ENCODE results near the gene DVL1. TPM values are rescaled to one million over a fixed set of nuclear protein-coding genes. Genes with fewer than 3 reads are reported as not detected.

DVL1 gene
- total RNA-seq, 1 donor from 2014 or later: 55.0 TPM

DNA sequence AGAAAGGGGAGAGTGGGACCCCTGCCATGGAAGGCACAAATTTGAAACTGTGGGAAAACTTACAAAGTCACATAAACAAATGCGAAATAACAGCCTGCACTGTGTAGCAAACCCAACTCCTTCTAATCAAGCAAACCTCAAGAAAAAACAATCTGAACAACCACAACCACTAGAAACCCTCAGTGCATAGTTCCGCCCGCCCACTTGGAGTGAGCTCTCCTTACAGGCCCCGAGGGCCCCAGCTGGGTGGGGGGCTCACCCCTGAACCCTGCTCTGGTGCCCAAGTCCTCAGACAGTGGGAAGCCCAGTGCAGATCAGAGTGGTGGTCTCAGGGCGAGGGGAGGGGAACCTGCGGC, 10.1 kb upstream of the DVL1 start:
- no peak overlapping the region for H2AFZ ChIP-seq (ENCODE audit: low read depth, low read length)
- peak overlapping the region; percentile 83 for H3K4me3 ChIP-seq (ENCODE audit: insufficient read depth, low read depth, low read length)
- peak overlapping the region; percentile 97 for H3K4me2 ChIP-seq (ENCODE audit: low read length)
- peaks cover 24% of the 10 kb centered on the region for H3K4me1 Mint-ChIP-seq (ENCODE audit: low read depth, unreplicated experiment)
- no peaks in the 10 kb centered on the region for H3K36me3 ChIP-seq (ENCODE audit: insufficient read depth, low read length)
- H3K27me3 Mint-ChIP-seq (ENCODE audit: low read depth, unreplicated experiment): peaks cover under 1% of the 10 kb centered on the region
- peaks cover 49% of the 10 kb centered on the region for H3K4me1 ChIP-seq (ENCODE audit: insufficient read depth, low read length)
- H3K79me2 ChIP-seq (ENCODE audit: insufficient read depth, low read length): peaks cover 34% of the 10 kb centered on the region
- FAIRE-seq: peak; percentile 23
- peak overlapping the region; percentile 96 for H3K27ac ChIP-seq (ENCODE audit: low read depth, low read length)
- H3K36me3 Mint-ChIP-seq (ENCODE audit: low read depth, unreplicated experiment): peaks cover 3% of the 10 kb centered on the region
- no peak for TF ChIP-seq EZH2 (IDR thresholded peaks at IDR 0.05; ENCODE audit: insufficient read depth, low read length)
- TF ChIP-seq, protein P1, sequence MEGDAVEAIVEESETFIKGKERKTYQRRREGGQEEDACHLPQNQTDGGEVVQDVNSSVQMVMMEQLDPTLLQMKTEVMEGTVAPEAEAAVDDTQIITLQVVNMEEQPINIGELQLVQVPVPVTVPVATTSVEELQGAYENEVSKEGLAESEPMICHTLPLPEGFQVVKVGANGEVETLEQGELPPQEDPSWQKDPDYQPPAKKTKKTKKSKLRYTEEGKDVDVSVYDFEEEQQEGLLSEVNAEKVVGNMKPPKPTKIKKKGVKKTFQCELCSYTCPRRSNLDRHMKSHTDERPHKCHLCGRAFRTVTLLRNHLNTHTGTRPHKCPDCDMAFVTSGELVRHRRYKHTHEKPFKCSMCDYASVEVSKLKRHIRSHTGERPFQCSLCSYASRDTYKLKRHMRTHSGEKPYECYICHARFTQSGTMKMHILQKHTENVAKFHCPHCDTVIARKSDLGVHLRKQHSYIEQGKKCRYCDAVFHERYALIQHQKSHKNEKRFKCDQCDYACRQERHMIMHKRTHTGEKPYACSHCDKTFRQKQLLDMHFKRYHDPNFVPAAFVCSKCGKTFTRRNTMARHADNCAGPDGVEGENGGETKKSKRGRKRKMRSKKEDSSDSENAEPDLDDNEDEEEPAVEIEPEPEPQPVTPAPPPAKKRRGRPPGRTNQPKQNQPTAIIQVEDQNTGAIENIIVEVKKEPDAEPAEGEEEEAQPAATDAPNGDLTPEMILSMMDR (IDR thresholded peaks at IDR 0.05; ENCODE audit: insufficient read depth, low read depth, low read length): no peak
- H3K9me3 ChIP-seq (ENCODE audit: insufficient read depth, low read depth, low read length): no peaks in the 10 kb centered on the region
- no peaks in the 10 kb centered on the region for H3K9me3 Mint-ChIP-seq (ENCODE audit: unreplicated experiment)
- H3K27ac Mint-ChIP-seq (ENCODE audit: unreplicated experiment): peak overlapping the region; percentile 97
- no peaks in the 10 kb centered on the region for H3K27me3 ChIP-seq (ENCODE audit: insufficient read depth, low read length)
- peak overlapping the region; percentile 77 for H3K4me3 Mint-ChIP-seq (ENCODE audit: unreplicated experiment)
- H4K20me1 ChIP-seq (ENCODE audit: insufficient read depth, low read length): peaks cover 19% of the 10 kb centered on the region
- peak overlapping the region; percentile 95 for H3K9ac ChIP-seq (ENCODE audit: low read length)
- DNase-seq (ENCODE audit: low read depth): peak; percentile 85

DNA sequence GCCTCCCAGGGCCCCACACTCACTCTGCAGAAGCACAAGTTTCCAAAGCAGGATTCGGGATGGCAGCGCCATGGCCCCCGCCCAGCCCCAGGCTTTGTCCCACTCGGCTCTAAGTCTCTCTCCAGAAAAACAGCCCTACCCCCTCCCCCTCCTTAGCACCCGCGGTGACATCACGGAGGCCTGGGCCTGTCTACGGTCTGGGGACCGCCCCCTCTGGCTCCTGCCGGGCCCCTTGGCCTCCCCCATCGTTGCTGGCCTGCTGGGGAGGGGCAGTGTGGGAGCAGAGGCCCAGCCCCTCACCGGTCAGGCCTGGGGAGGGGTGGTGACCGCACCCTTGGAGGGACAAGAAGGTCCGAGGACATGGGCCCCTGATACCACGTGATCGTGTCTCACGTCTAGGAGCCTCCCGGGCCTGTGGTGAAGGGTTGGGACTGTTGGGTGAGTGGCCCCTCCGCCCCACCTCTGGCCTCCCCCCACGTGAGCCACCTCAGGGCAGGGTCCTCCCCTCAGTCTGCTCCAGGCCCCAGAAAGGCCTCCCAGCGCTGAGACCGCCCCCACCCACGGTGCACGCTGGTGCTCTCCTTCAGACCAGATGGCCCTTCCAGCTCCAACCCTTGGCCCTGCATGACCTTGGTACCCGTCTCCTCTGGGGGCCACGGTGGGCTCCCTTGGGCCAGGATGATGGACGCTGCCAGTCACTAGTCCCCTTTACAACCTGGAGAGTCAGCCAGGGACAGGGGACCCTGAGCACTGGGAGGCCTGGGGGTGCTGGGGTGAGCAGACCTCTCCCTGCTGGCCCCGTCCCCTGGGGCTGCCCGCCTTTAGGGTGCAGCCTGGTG, 9.4 kb upstream of the DVL1 start, which contains the start of gene MXRA8:
TSS of gene MXRA8 (minus strand) at position 123 of the 839 bp plus-strand sequence. CDS start at position 72, 51 bp downstream.
- no peaks in the 10 kb centered on the region for H3K9me3 ChIP-seq (ENCODE audit: insufficient read depth, low read depth, low read length)
- H3K4me3 ChIP-seq (ENCODE audit: insufficient read depth, low read depth, low read length): peak within 1 kb of the TSS; percentile 83
- H3K4me2 ChIP-seq (ENCODE audit: low read length): peak within 1 kb of the TSS; percentile 97
- peaks cover 40% of the 10 kb centered on the region for H3K79me2 ChIP-seq (ENCODE audit: insufficient read depth, low read length)
- peak within 1 kb of the TSS; percentile 97 for H3K27ac Mint-ChIP-seq (ENCODE audit: unreplicated experiment)
- peak within 1 kb of the TSS; percentile 17 for H2AFZ ChIP-seq (ENCODE audit: low read depth, low read length)
- H3K4me3 Mint-ChIP-seq (ENCODE audit: unreplicated experiment): peak within 1 kb of the TSS; percentile 83
- peak within 1 kb of the TSS; percentile 96 for H3K27ac ChIP-seq (ENCODE audit: low read depth, low read length)
- H4K20me1 ChIP-seq (ENCODE audit: insufficient read depth, low read length): peaks cover 25% of the 10 kb centered on the region
- H3K9ac ChIP-seq (ENCODE audit: low read length): peak within 1 kb of the TSS; percentile 95
- peaks cover 3% of the 10 kb centered on the region for H3K36me3 Mint-ChIP-seq (ENCODE audit: low read depth, unreplicated experiment)
- H3K4me1 ChIP-seq (ENCODE audit: insufficient read depth, low read length): peaks cover 49% of the 10 kb centered on the region
- FAIRE-seq: no peak
- no peaks in the 10 kb centered on the region for H3K36me3 ChIP-seq (ENCODE audit: insufficient read depth, low read length)
- no peaks in the 10 kb centered on the region for H3K27me3 ChIP-seq (ENCODE audit: insufficient read depth, low read length)
- H3K27me3 Mint-ChIP-seq (ENCODE audit: low read depth, unreplicated experiment): peaks cover 2% of the 10 kb centered on the region
- H3K9me3 Mint-ChIP-seq (ENCODE audit: unreplicated experiment): no peaks in the 10 kb centered on the region
- peak; percentile 77 for DNase-seq (ENCODE audit: low read depth)
- peaks cover 24% of the 10 kb centered on the region for H3K4me1 Mint-ChIP-seq (ENCODE audit: low read depth, unreplicated experiment)
- TF ChIP-seq, protein P1 (IDR thresholded peaks at IDR 0.05; ENCODE audit: insufficient read depth, low read depth, low read length): no peak
- TF ChIP-seq EZH2 (IDR thresholded peaks at IDR 0.05; ENCODE audit: insufficient read depth, low read length): no peak
